HL-60 (cell line): ENCODE data around the gene RNF220.
A peak's percentile ranks its signal among the peaks of the same experiment; 100 is the strongest.

Experiments used
- DNase-seq, 2 experiments: peaks; one replicate each; pipeline ENCODE4 v3.0.0-alpha.2; 2010 to 2020; ENCODE audit warnings: low read depth in 1 of 2, low spot score in 1 of 2
- H3K27ac ChIP-seq: fragments of 250-450 bp; sonication (Bioruptor Pico); replicated peaks from 2 replicates; pipeline ENCODE4 v1.5.1; 2020; ENCODE audit warnings: mild to moderate bottlenecking, moderate library complexity
- H3K27me3 ChIP-seq: fragments of 250-450 bp; sonication (Bioruptor Pico); 2 replicates; pipeline ENCODE4 v1.5.1; 2021; ENCODE audit warnings: mild to moderate bottlenecking, moderate library complexity; ENCODE audit not compliant: insufficient read depth, poor library complexity, severe bottlenecking
- H3K4me3 ChIP-seq: replicated peaks from 2 replicates; pipeline ENCODE4 v1.5.1; 2011; ENCODE audit warnings: mild to moderate bottlenecking, control low read depth, low read length; ENCODE audit not compliant: insufficient read depth
- CTCF ChIP-seq: IDR thresholded peaks from one replicate; pipeline ENCODE4 v1.5.1; 2011; ENCODE audit warnings: low read length, control low read depth, inconsistent platforms; ENCODE audit not compliant: insufficient read depth
- GABPA ChIP-seq: IDR thresholded peaks from 2 replicates; pipeline ENCODE4 v1.6.1; 2012; ENCODE audit warnings: low read depth
- POLR2AphosphoS5 ChIP-seq: IDR thresholded peaks from 2 replicates; pipeline ENCODE4 v1.6.1; 2012; ENCODE audit warnings: low read depth
- REST ChIP-seq: IDR thresholded peaks from 2 replicates; pipeline ENCODE4 v1.6.1; 2012; ENCODE audit warnings: low read depth; ENCODE audit not compliant: insufficient replicate concordance
- SPI1 ChIP-seq: IDR thresholded peaks from 2 replicates; pipeline ENCODE4 v1.6.1; 2012; ENCODE audit warnings: low read depth, mild to moderate bottlenecking, borderline replicate concordance

Gene RNF220

GRCh38 chr1:44625348-44625747, 220.3 kb downstream of the RNF220 start:
- no peak overlapping the region for H3K4me3 ChIP-seq
- no peak overlapping the region for H3K27ac ChIP-seq
- no peaks in the 10 kb centered on the region for H3K27me3 ChIP-seq
- no peak for DNase-seq
- no peak for TF ChIP-seq POLR2AphosphoS5
- no peak for TF ChIP-seq GABPA
- no peak for TF ChIP-seq SPI1
- TF ChIP-seq REST = no peak
- TF ChIP-seq CTCF = no peak

GRCh38 chr1:44628962-44629756, 224.1 kb downstream of the RNF220 start:
- Histone ChIP-seq H3K27me3 (no peaks in the 10 kb centered on the region), H3K4me3 (no peak overlapping the region), H3K27ac (no peak overlapping the region)
- no peak for TF ChIP-seq GABPA
- no peak for DNase-seq

- no peak overlapping the region for H3K4me3 ChIP-seq
- no peak for TF ChIP-seq SPI1
- TF ChIP-seq CTCF = no peak
- no peak for TF ChIP-seq REST
- TF ChIP-seq GABPA = no peak
- no peak for TF ChIP-seq POLR2AphosphoS5
- H3K27me3 ChIP-seq = no peaks in the 10 kb centered on the region
- DNase-seq = no peak
- no peak overlapping the region for H3K27ac ChIP-seq
These were observed 225.1 kb downstream of the RNF220 start for GRCh38 chr1:44630116-44630515.

GRCh38 chr1:44631333-44631646, 226.2 kb downstream of the RNF220 start:
- Histone ChIP-seq H3K27me3 (no peaks in the 10 kb centered on the region), H3K4me3 (peak overlapping the region; percentile 50), H3K27ac (peak overlapping the region; percentile 96)
- no peak for DNase-seq
- TF ChIP-seq POLR2AphosphoS5 = no peak
- TF ChIP-seq REST = no peak
- TF ChIP-seq CTCF = no peak
- peak; percentile 26; the same call in 1 of the 2 replicates for TF ChIP-seq SPI1
- no peak for TF ChIP-seq GABPA
